ENCODE data around the gene NRDC.
A peak's percentile ranks its signal among the peaks of the same experiment; 100 is the strongest.

- no peak for TF ChIP-seq CTCF (tag by site-specific recombination; IDR thresholded peaks at IDR 0.05)
- no peak for TF ChIP-seq PATZ1 (tag by site-specific recombination; IDR thresholded peaks at IDR 0.05)
- TF ChIP-seq ZBTB26 (tag by site-specific recombination; optimal IDR thresholded peaks at IDR 0.05): no peak
- no peak for TF ChIP-seq PBX3 (CRISPR knock-in tag; IDR thresholded peaks at IDR 0.05)
- TF ChIP-seq ZNF174 (tag by site-specific recombination; IDR thresholded peaks at IDR 0.05): no peak
- TF ChIP-seq MZF1 (tag by site-specific recombination; IDR thresholded peaks at IDR 0.05; ENCODE audit: borderline replicate concordance): no peak
- no peak for TF ChIP-seq ZNF707 (tag by site-specific recombination; IDR thresholded peaks at IDR 0.05)
- no peak for TF ChIP-seq ZNF449 (tag by site-specific recombination; IDR thresholded peaks at IDR 0.05)
- TF ChIP-seq ZNF704 (tag by site-specific recombination; IDR thresholded peaks at IDR 0.05): no peak
- peak; percentile 30; the same call in 1 of the 2 replicates for TF ChIP-seq ZNF600 (tag by site-specific recombination; IDR thresholded peaks at IDR 0.05)
- TF ChIP-seq ZNF596 (tag by site-specific recombination; IDR thresholded peaks at IDR 0.05): no peak
- TF ChIP-seq ZBTB6 (tag by site-specific recombination; IDR thresholded peaks at IDR 0.05): no peak
Measured at GRCh38 chr1:51875291-51875772, 3.2 kb downstream of the NRDC start.
